Stimulated activated effector memory CD8-positive, alpha-beta T cell treated with anti-CD3 and anti-CD28 coated beads, Interleukin-12 subunit alpha, Interleukin-12 subunit beta, amount 100 ng/mL, for 72 hours (primary cell): ENCODE data around the gene LZTR1.
A peak's percentile ranks its signal among the peaks of the same experiment; 100 is the strongest.
"Not testable (repeated sequence)": the region's sequence is repeated elsewhere in the genome, so short reads cannot be mapped to it uniquely, and the experiment has no call there.

Source experiments
- ATAC-seq: fragments of 150-1000 bp; cut with Tn5 transposase; 2 replicates; pipeline ENCODE4 v1.10.0; 2021
- DNase-seq, 2 donors: peaks; one replicate each; pipeline ENCODE4 v3.0.0; 2021 to 2022; ENCODE audit warnings: low spot score in 2 of 2
- H3K27ac Mint-ChIP-seq: one replicate; pipeline ENCODE4 v1.8.0; 2022; ENCODE audit warnings: mild to moderate bottlenecking, mixed read lengths
- H3K36me3 Mint-ChIP-seq: one replicate; pipeline ENCODE4 v1.8.0; 2022; ENCODE audit warnings: mild to moderate bottlenecking, mixed read lengths
- H3K4me1 Mint-ChIP-seq: one replicate; pipeline ENCODE4 v1.8.0; 2022; ENCODE audit warnings: mixed read lengths
- H3K4me3 Mint-ChIP-seq: one replicate; pipeline ENCODE4 v1.8.0; 2022; ENCODE audit warnings: mild to moderate bottlenecking, mixed read lengths
- H3K9me3 Mint-ChIP-seq: one replicate; pipeline ENCODE4 v1.8.0; 2022; ENCODE audit warnings: mixed read lengths

Gene LZTR1

GRCh38 chr22:21001601-21002325, 19.7 kb downstream of the LZTR1 start, which contains the start of gene THAP7:
Gene THAP7 (minus strand): TSS chr22:21002118. CDS start chr22:21001911, 207 bp downstream.
- Mint-ChIP-seq H3K4me1 (peaks cover 39% of the 10 kb centered on the region), H3K27ac (peak within 1 kb of the TSS; percentile 99), H3K9me3 (no peaks in the 10 kb centered on the region), H3K4me3 (peak within 1 kb of the TSS; percentile 94), H3K36me3 (peaks cover 47% of the 10 kb centered on the region)
- DNase-seq: peak; percentile 94 to 99
- peak; percentile 96 for ATAC-seq

GRCh38 chr22:21003782-21004181, 21.7 kb downstream of the LZTR1 start:
- H3K9me3 Mint-ChIP-seq: no peaks in the 10 kb centered on the region
- peak overlapping the region; percentile 94 for H3K4me3 Mint-ChIP-seq
- no peak for ATAC-seq
- no peak for DNase-seq
- peaks cover 37% of the 10 kb centered on the region for H3K36me3 Mint-ChIP-seq
- H3K27ac Mint-ChIP-seq: peak overlapping the region; percentile 99
- peaks cover 33% of the 10 kb centered on the region for H3K4me1 Mint-ChIP-seq

GRCh38 chr22:21009208-21009607, 27.1 kb downstream of the LZTR1 start:
- H3K36me3 Mint-ChIP-seq, H3K27ac Mint-ChIP-seq, H3K4me1 Mint-ChIP-seq, H3K4me3 Mint-ChIP-seq, DNase-seq, ATAC-seq, H3K9me3 Mint-ChIP-seq: not testable (repeated sequence)

- no peak for DNase-seq
- no peaks in the 10 kb centered on the region for H3K36me3 Mint-ChIP-seq
- no peak overlapping the region for H3K4me3 Mint-ChIP-seq
- no peak overlapping the region for H3K27ac Mint-ChIP-seq
- no peak for ATAC-seq
- no peaks in the 10 kb centered on the region for H3K9me3 Mint-ChIP-seq
- peaks cover 12% of the 10 kb centered on the region for H3K4me1 Mint-ChIP-seq
These were observed 27.7 kb downstream of the LZTR1 start for GRCh38 chr22:21009638-21010425.

- no peak overlapping the region for H3K4me3 Mint-ChIP-seq
- no peak for DNase-seq
- no peaks in the 10 kb centered on the region for H3K36me3 Mint-ChIP-seq
- H3K27ac Mint-ChIP-seq: no peak overlapping the region
- ATAC-seq: no peak
- no peaks in the 10 kb centered on the region for H3K9me3 Mint-ChIP-seq
- H3K4me1 Mint-ChIP-seq: peaks cover 17% of the 10 kb centered on the region
These were observed 28.5 kb downstream of the LZTR1 start for GRCh38 chr22:21010426-21011113.

GRCh38 chr22:21012446-21013407, 30.6 kb downstream of the LZTR1 start:
- Mint-ChIP-seq H3K36me3 (no peaks in the 10 kb centered on the region), H3K9me3 (no peaks in the 10 kb centered on the region), H3K4me3 (peak overlapping the region; percentile 90), H3K4me1 (peaks cover 26% of the 10 kb centered on the region), H3K27ac (peak overlapping the region; percentile 90)
- no peak for ATAC-seq
- DNase-seq: no peak

- Mint-ChIP-seq H3K9me3 (no peaks in the 10 kb centered on the region), H3K36me3 (no peaks in the 10 kb centered on the region), H3K27ac (peak overlapping the region; percentile 90), H3K4me1 (peaks cover 26% of the 10 kb centered on the region), H3K4me3 (peak overlapping the region; percentile 90)
- no peak for ATAC-seq
- no peak for DNase-seq
These were observed 31.6 kb downstream of the LZTR1 start for GRCh38 chr22:21013657-21014201.

GRCh38 chr22:21014202-21014725, 32.2 kb downstream of the LZTR1 start:
- ATAC-seq: peak; percentile 95
- no peaks in the 10 kb centered on the region for H3K36me3 Mint-ChIP-seq
- no peaks in the 10 kb centered on the region for H3K9me3 Mint-ChIP-seq
- peak; percentile 74 to 92 for DNase-seq
- peak overlapping the region; percentile 90 for H3K27ac Mint-ChIP-seq
- peak overlapping the region; percentile 90 for H3K4me3 Mint-ChIP-seq
- H3K4me1 Mint-ChIP-seq: peaks cover 26% of the 10 kb centered on the region

GRCh38 chr22:21014726-21015465, 32.8 kb downstream of the LZTR1 start, which contains the start of gene P2RX6:
Gene P2RX6 (plus strand): TSS chr22:21015165. CDS start chr22:21015175, 10 bp downstream.
- H3K36me3 Mint-ChIP-seq: no peaks in the 10 kb centered on the region
- DNase-seq: no peak
- peak within 1 kb of the TSS; percentile 90 for H3K4me3 Mint-ChIP-seq
- peak within 1 kb of the TSS; percentile 90 for H3K27ac Mint-ChIP-seq
- H3K9me3 Mint-ChIP-seq: no peaks in the 10 kb centered on the region
- ATAC-seq: no peak
- H3K4me1 Mint-ChIP-seq: peaks cover 26% of the 10 kb centered on the region

- peak overlapping the region; percentile 90 for H3K4me3 Mint-ChIP-seq
These were observed 33.4 kb downstream of the LZTR1 start for GRCh38 chr22:21015466-21016006.

GRCh38 chr22:21016644-21017420, 34.7 kb downstream of the LZTR1 start:
- Mint-ChIP-seq H3K4me3 (no peak overlapping the region), H3K36me3 (no peaks in the 10 kb centered on the region), H3K27ac (peak overlapping the region; percentile 78), H3K4me1 (peaks cover 26% of the 10 kb centered on the region), H3K9me3 (no peaks in the 10 kb centered on the region)
- no peak for ATAC-seq
- no peak for DNase-seq

More at GRCh38 chr22:21015466-21016006, 33.4 kb downstream of the LZTR1 start:
- Mint-ChIP-seq H3K27ac (peak overlapping the region; percentile 90), H3K36me3 (no peaks in the 10 kb centered on the region), H3K9me3 (no peaks in the 10 kb centered on the region), H3K4me1 (peaks cover 26% of the 10 kb centered on the region)
- DNase-seq (no peak), ATAC-seq (no peak)

- DNase-seq: no peak
- H3K27ac Mint-ChIP-seq: peak overlapping the region; percentile 78
- H3K4me3 Mint-ChIP-seq: no peak overlapping the region
- no peaks in the 10 kb centered on the region for H3K36me3 Mint-ChIP-seq
- ATAC-seq: no peak
- peaks cover 26% of the 10 kb centered on the region for H3K4me1 Mint-ChIP-seq
- H3K9me3 Mint-ChIP-seq: no peaks in the 10 kb centered on the region
These were observed 36.2 kb downstream of the LZTR1 start for GRCh38 chr22:21018314-21018713.
